ENCODE data around the gene TIMM21. TPM values are rescaled to one million over a fixed set of nuclear protein-coding genes. Genes with fewer than 3 reads are reported as not detected.

The TIMM21 gene, protein sequence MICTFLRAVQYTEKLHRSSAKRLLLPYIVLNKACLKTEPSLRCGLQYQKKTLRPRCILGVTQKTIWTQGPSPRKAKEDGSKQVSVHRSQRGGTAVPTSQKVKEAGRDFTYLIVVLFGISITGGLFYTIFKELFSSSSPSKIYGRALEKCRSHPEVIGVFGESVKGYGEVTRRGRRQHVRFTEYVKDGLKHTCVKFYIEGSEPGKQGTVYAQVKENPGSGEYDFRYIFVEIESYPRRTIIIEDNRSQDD
- total RNA-seq: 27.2 and 27.6 TPM in 2 replicates

DNA sequence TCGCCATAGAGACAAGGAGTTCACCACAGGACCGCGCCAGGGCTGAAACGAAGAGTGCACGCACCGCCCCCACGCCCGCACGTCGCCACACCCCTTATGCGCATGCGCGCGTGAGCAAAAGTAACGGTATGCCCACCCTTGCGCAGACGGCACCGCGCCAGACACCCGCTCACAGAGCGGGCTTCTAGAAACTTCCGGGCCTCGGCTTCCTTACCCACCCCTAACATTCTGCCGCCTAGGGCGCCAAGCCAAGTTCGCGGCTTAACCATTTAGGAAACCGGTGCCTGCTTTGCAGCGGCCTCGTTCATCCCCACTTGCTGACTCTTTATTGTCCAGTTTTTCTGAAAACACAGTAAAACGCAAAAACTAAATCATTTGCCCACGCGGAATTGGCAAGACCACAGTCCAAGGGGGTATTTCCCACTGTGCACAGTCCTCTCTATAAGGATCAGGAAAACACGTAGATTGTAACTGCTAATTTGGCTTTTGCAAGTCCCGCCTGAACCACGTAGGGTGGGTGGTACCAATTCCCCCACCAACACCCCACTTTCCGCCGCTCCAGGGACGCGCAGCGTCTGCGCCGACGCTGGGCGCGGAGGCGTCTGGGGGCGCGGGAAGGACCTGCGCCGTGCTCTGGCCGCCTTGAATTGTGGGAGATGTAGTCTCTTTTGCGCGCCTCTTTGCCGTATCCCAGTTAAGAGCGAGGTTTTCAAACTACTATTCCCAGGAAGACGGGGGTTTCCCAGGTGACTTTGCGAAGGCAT is at the start of gene TIMM21, which contains the start of gene FBXO15:
TSS of gene TIMM21 (plus strand) at position 745 of the 764 bp plus-strand sequence. CDS start 286 bp downstream, outside the sequence.
TSS of gene FBXO15 (minus strand) at position 56 of the 764 bp plus-strand sequence. CDS start at position 7, 49 bp downstream.

Other genes with a start within 250 kb of the TIMM21 start
- 0.65 and 0.73 TPM in 2 replicates for gene FBXO15, start 689 bp upstream of the TIMM21 start, total RNA-seq
- gene CYB5A, start 143.4 kb downstream of the TIMM21 start, total RNA-seq: 33.3 and 36.6 TPM in 2 replicates
- gene C18orf63, start 167.3 kb downstream of the TIMM21 start, total RNA-seq: not detected in 2 replicates